ENCODE measurements around the gene FUT6. TPM values are rescaled to one million over a fixed set of nuclear protein-coding genes. Genes with fewer than 3 reads are reported as not detected.
"Not testable (repeated sequence)": the region's sequence is repeated elsewhere in the genome, so short reads cannot be mapped to it uniquely, and the experiment has no call there.

Gene FUT6
- total RNA-seq, 1 donor from 2014 or later = not detected

GRCh38 chr19:5785423-5785822 is 54.1 kb downstream of the FUT6 start:
- no peak overlapping the region for H3K4me3 ChIP-seq (ENCODE audit: low read depth, low read length)
- DNase-seq (ENCODE audit: low read depth) = no peak
- no peak for TF ChIP-seq CTCF (conservative IDR thresholded peaks at IDR 0.05; ENCODE audit: low read depth, low read length)

- no peak for TF ChIP-seq CTCF (conservative IDR thresholded peaks at IDR 0.05; ENCODE audit: low read depth, low read length)
- DNase-seq (ENCODE audit: low read depth) = no peak
- no peak within 1 kb of the TSS for H3K4me3 ChIP-seq (ENCODE audit: low read depth, low read length)
Observed at GRCh38 chr19:5784581-5785147, 54.8 kb downstream of the FUT6 start, which contains the start of gene PRR22. Gene PRR22, minus strand, starts transcription at chr19:5784746. Its CDS starts 86 bp downstream, at chr19:5784660.

DNA sequence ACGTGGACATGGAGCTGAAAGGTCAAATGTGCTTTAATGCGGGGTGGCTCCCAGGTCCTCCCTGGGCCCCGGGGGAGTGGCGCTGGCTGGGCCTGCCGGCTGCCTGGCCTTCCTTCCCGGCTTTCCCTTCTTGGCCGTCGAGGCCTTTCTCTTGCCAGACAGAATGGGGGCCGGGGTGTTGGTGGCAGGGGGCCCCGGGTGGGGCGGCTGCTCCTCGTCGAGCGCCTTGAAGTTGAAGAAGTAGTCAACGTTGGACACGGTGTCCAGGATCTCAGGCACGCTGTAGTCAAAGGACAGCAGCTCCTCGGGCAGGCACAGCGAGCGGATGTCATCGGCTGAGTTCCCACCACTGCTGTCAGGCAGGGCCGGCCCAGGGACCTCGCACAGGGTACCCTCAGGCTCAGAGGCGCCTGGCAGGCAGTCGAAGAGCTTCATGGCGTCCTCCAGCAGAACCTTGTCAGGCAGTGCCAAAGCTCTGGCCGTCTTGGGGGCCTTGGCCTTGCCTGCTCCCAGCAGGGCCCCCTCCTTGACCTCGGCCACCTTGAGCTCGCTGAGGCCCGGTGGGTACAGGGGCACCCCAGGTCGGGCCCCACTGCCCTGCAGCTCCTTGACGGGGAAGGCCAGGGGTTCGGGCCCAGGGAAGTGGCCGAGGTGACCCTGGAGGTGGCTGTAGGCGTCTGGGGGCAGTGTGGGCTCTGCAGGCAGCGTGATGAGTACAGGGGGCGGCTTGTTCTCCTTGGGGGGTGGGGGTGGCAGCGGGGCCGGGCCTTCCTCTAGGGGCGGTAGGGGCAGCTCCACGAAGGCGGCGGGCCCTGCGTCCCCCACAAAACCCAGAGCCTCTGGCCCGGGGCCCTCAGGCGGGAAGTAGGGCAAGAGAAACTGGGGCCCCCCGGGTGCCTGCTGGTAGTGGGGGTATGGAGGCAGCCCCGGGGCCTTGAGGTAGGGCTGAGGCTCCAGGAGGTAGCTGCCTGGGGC is 56.3 kb downstream of the FUT6 start:
- no peak overlapping the region for H3K4me3 ChIP-seq (ENCODE audit: low read depth, low read length)
- no peak for DNase-seq (ENCODE audit: low read depth)
- TF ChIP-seq CTCF (conservative IDR thresholded peaks at IDR 0.05; ENCODE audit: low read depth, low read length) = no peak

DNA sequence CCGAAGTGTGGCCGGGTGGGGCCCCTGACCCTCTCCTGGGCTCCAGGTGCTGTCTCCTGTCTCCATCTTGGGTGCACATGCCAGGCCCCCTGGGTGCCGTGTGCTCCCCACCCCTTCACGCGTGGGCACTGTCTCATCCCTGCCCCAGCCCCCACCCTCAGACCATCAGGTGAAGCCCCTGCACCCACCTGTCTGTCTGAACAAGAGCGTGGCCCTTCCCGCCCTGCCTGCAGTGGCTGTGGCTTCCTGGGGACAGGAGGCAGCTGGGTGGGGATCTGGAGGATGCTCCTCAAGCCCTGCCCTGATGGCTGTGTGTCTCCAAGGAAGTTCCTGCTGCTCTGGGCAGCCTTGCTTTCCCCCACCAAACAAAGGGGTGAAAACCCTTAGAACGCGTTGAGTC is 57.2 kb downstream of the FUT6 start:
- DNase-seq (ENCODE audit: low read depth) = no peak
- no peak for TF ChIP-seq CTCF (conservative IDR thresholded peaks at IDR 0.05; ENCODE audit: low read depth, low read length)
- H3K4me3 ChIP-seq (ENCODE audit: low read depth, low read length) = no peak overlapping the region

GRCh38 chr19:5780916-5781315 is 58.6 kb downstream of the FUT6 start:
- DNase-seq (ENCODE audit: low read depth); H3K4me3 ChIP-seq (ENCODE audit: low read depth, low read length): not testable (repeated sequence)

Other genes starting within 250 kb of the FUT6 start
- 17.6 and 20.5 TPM in 2 replicates for gene SAFB2, start 216.9 kb downstream of the FUT6 start, total RNA-seq
- gene SAFB, start 216.6 kb downstream of the FUT6 start, total RNA-seq = 58.6 and 65.6 TPM in 2 replicates
- 61.2 and 67.6 TPM in 2 replicates for gene MICOS13, start 159.2 kb downstream of the FUT6 start, total RNA-seq
- gene HSD11B1L, start 158.7 kb downstream of the FUT6 start, total RNA-seq = 4.3 and 13.5 TPM in 2 replicates
- 808 and 1,224 TPM in 2 replicates for gene RPL36, start 149.4 kb downstream of the FUT6 start, total RNA-seq
- gene LONP1, start 119.6 kb downstream of the FUT6 start, total RNA-seq = 115 and 134 TPM in 2 replicates
- gene CATSPERD, start 119.1 kb downstream of the FUT6 start, total RNA-seq = 0.65 TPM in 1 of 2 replicates, not detected in the other
- 1.5 TPM in 1 of 2 replicates, not detected in the other for gene PRR22, start 55.0 kb downstream of the FUT6 start, total RNA-seq
- gene DUS3L, start 48.5 kb downstream of the FUT6 start, total RNA-seq = 35.1 and 56.8 TPM in 2 replicates
- 0.69 and 0.94 TPM in 2 replicates for gene NRTN, start 34.6 kb downstream of the FUT6 start, total RNA-seq
- 1.4 and 5.4 TPM in 2 replicates for gene FUT3, start 11.7 kb upstream of the FUT6 start, total RNA-seq
- gene FUT5, start 30.8 kb upstream of the FUT6 start, total RNA-seq = not detected in 2 replicates
- 246 and 384 TPM in 2 replicates for gene NDUFA11, start 64.1 kb upstream of the FUT6 start, total RNA-seq
- gene VMAC, start 65.2 kb upstream of the FUT6 start, total RNA-seq = 0.87 and 2.2 TPM in 2 replicates
- gene CAPS, start 74.6 kb upstream of the FUT6 start, total RNA-seq = 4.2 and 10.5 TPM in 2 replicates
- 77.3 and 81.9 TPM in 2 replicates for gene RANBP3, start 138.4 kb upstream of the FUT6 start, total RNA-seq